Vagina (tissue), 2 donors: ENCODE results near the gene SLC43A1. TPM values are rescaled to one million over a fixed set of nuclear protein-coding genes. Genes with fewer than 3 reads are reported as not detected.
A peak's percentile ranks its signal among the peaks of the same experiment; 100 is the strongest.
"Not testable (repeated sequence)": the region's sequence is repeated elsewhere in the genome, so short reads cannot be mapped to it uniquely, and the experiment has no call there.

Source experiments
- DNase-seq, 2 donors: peaks; one replicate each; pipeline ENCODE4 v3.0.0-alpha.2; 2017; ENCODE audit errors: extremely low spot score in 2 of 2
- H3K27ac ChIP-seq: fragments of 200-600 bp; sonication (generic); one replicate; pipeline ENCODE4 v1.5.1; 2019
- H3K27me3 ChIP-seq: fragments of 200-600 bp; sonication (generic); one replicate; pipeline ENCODE4 v1.5.1; 2019
- H3K36me3 ChIP-seq, 2 donors: fragments of 200-600 bp; sonication (generic); one replicate each; pipeline ENCODE4 v1.5.1; 2017 to 2019
- H3K4me1 ChIP-seq: fragments of 200-600 bp; sonication (generic); one replicate; pipeline ENCODE4 v1.5.1; 2019
- H3K4me3 ChIP-seq, 2 donors: fragments of 200-600 bp; sonication (generic); 1 replicate in 1 of 2; 2 replicates in 1 of 2; pipeline ENCODE4 v1.5.1; 2016 to 2019
- H3K9me3 ChIP-seq: fragments of 200-600 bp; sonication (generic); one replicate; pipeline ENCODE4 v1.5.1; 2019
- POLR2A ChIP-seq, 2 donors: fragments of 450-650 bp; IDR thresholded peaks; one replicate each; pipeline ENCODE4 v1.6.1; 2017; ENCODE audit warnings: antibody characterized with exemption in 2 of 2, mild to moderate bottlenecking in 2 of 2, moderate library complexity in 2 of 2
- POLR2AphosphoS5 ChIP-seq, 2 donors: sonication (generic); formaldehyde crosslinking; IDR thresholded peaks; one replicate each; pipeline ENCODE4 v1.9.0; 2017; ENCODE audit warnings: antibody characterized with exemption in 2 of 2, mild to moderate bottlenecking in 2 of 2, low read depth in 1 of 2; ENCODE audit not compliant: insufficient read depth in 1 of 2
- intact Hi-C: fragments of 100-400 bp; cut with DNase I; formaldehyde crosslinking; loops from one replicate; pipeline ENCODE4 v1.15.1; 2023
- total RNA-seq: library from RNA; depleted of rRNA; stranded (reverse); fragments of >200 nt; gene quantifications from one replicate; pipeline ENCODE4 v1.2.3, GENCODE V29; 2016
- TF ChIP-seq, protein P1 (sequence below), 3 experiments: fragments of 450-650 bp in 2 of 3; fragments of 200-600 bp in 1 of 3; sonication (generic) in 1 of 3; IDR thresholded peaks; one replicate each; pipeline ENCODE4 v1.5.1; 2017 to 2019; ENCODE audit warnings: antibody characterized with exemption in 3 of 3, mild to moderate bottlenecking in 2 of 3, moderate library complexity in 2 of 3

SLC43A1 gene
- total RNA-seq, 1 donor from 2014 or later = 22.6 TPM

DNA sequence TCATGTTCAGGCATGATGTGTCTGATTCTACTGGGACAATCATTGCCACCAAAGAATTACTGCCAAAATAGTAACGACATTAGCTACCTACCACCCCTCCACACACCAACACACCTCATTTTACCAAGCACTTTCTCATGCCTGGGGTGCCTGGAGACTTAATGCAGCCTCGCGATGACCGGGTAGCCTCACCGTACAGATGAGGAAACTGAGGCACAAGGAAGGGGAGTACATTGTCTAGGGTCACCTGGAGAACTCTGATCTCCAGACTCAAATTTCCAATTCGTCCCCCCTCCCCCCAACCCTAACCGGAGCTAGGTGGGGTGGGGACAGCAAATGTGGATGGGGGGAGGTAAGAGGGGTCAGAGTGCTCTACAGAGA, 57.9 kb downstream of the SLC43A1 start:
- no peak for DNase-seq
- intact Hi-C loops = loop anchor here (2.0 to 10.0 kb wide), 2 partner anchors 69 to 187 kb away; partner anchors contain the start of gene YPEL4
- no peaks in the 10 kb centered on the region for H3K9me3 ChIP-seq
- H3K36me3 ChIP-seq = no peaks in the 10 kb centered on the region
- H3K27me3 ChIP-seq = no peaks in the 10 kb centered on the region
- no peak for TF ChIP-seq POLR2AphosphoS5 (IDR thresholded peaks at IDR 0.05; ENCODE audit: insufficient read depth in 1 of 2, low read depth in 1 of 2)
- TF ChIP-seq POLR2A (IDR thresholded peaks at IDR 0.05) = no peak
- TF ChIP-seq, protein P1, sequence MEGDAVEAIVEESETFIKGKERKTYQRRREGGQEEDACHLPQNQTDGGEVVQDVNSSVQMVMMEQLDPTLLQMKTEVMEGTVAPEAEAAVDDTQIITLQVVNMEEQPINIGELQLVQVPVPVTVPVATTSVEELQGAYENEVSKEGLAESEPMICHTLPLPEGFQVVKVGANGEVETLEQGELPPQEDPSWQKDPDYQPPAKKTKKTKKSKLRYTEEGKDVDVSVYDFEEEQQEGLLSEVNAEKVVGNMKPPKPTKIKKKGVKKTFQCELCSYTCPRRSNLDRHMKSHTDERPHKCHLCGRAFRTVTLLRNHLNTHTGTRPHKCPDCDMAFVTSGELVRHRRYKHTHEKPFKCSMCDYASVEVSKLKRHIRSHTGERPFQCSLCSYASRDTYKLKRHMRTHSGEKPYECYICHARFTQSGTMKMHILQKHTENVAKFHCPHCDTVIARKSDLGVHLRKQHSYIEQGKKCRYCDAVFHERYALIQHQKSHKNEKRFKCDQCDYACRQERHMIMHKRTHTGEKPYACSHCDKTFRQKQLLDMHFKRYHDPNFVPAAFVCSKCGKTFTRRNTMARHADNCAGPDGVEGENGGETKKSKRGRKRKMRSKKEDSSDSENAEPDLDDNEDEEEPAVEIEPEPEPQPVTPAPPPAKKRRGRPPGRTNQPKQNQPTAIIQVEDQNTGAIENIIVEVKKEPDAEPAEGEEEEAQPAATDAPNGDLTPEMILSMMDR (IDR thresholded peaks at IDR 0.05) = no peak
- H3K27ac ChIP-seq = no peak overlapping the region
- no peak overlapping the region for H3K4me3 ChIP-seq
- peaks cover 39% of the 10 kb centered on the region for H3K4me1 ChIP-seq

DNA sequence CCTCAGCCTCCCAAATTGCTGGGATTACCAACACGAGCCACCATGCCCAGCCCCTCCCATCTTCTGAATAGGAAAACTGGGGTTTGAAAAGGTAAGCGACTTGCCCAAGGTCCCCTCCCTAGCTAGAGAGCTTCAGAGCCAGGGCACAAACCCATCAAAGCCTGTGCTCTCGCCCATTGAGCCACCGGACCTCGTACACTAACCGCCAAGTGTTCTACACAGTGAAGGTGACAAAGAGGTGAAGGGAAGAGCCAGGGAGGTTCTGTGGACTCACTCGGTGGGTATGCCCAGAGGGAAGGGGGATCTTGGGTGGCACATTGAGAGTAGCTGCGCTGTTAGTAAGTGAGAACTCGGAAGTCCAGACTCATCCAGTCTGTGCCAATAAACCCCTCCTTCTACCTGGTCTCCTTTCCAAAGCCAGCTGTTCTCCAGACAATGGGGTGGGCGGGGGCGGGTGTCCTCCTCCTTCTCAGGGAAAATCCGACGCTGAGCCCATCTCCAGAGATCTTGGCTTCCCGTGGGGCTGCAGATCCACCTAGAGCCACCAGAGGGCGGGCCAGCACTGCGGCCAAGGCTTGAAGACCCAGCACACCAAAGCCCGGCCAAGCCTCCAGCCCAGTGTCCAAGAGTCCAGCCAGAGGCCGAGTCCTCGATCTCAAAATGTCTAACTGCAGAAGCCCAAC, 58.4 kb downstream of the SLC43A1 start:
- peaks cover 39% of the 10 kb centered on the region for H3K4me1 ChIP-seq
- H3K9me3 ChIP-seq = no peaks in the 10 kb centered on the region
- no peaks in the 10 kb centered on the region for H3K27me3 ChIP-seq
- TF ChIP-seq, protein P1 (IDR thresholded peaks at IDR 0.05) = peak; percentile 90 to 98 (median 94)
- TF ChIP-seq POLR2AphosphoS5 (IDR thresholded peaks at IDR 0.05; ENCODE audit: insufficient read depth in 1 of 2, low read depth in 1 of 2) (peak in 1 of 2 donors; percentile 24), POLR2A (IDR thresholded peaks at IDR 0.05) (no peak)
- H3K36me3 ChIP-seq = no peaks in the 10 kb centered on the region
- intact Hi-C loops = loop anchor here (10.0 kb wide), 1 partner anchor 188 kb away; the partner anchor contains the start of gene YPEL4
- no peak overlapping the region for H3K27ac ChIP-seq
- no peak for DNase-seq
- no peak overlapping the region for H3K4me3 ChIP-seq

DNA sequence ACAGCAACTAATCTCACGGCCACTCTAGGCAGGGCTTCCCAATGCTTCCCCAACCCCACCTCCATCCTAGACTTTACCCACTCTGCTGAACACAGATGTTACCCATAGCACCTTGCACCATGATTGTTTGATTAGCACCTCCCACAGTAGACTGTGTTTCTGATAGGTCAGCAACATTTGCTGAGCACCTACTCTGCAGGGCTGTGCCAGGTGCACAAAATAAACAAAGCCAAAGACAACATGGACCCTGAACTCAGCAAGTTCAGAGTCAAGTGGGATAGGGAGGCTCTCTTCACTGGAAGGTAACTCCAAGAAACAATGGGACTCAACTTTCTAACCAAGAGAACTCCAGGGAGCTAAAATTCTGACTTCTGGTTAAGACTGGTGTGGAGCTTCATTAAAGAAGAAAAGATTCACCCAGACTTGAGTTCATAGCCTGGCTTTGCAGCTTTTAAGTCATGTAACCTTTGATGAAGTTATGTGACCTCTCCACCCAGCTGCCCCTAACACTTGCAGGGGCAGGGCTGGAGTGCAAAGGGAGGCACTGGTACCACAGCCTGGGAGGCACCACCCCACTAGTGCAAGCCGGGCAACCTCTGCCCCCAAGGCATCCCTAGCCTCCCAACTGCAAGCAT, 61.8 kb downstream of the SLC43A1 start:
- H3K27ac ChIP-seq = no peak overlapping the region
- TF ChIP-seq POLR2A (IDR thresholded peaks at IDR 0.05) (no peak), POLR2AphosphoS5 (IDR thresholded peaks at IDR 0.05; ENCODE audit: insufficient read depth in 1 of 2, low read depth in 1 of 2) (no peak)
- TF ChIP-seq, protein P1 (IDR thresholded peaks at IDR 0.05) = no peak
- H3K36me3 ChIP-seq = no peaks in the 10 kb centered on the region
- DNase-seq = no peak
- intact Hi-C loops = loop anchor here (10.0 kb wide), 1 partner anchor 191 kb away; the partner anchor contains the start of gene YPEL4
- H3K9me3 ChIP-seq = no peaks in the 10 kb centered on the region
- no peak overlapping the region for H3K4me3 ChIP-seq
- H3K4me1 ChIP-seq = peaks cover 14% of the 10 kb centered on the region
- no peaks in the 10 kb centered on the region for H3K27me3 ChIP-seq

DNA sequence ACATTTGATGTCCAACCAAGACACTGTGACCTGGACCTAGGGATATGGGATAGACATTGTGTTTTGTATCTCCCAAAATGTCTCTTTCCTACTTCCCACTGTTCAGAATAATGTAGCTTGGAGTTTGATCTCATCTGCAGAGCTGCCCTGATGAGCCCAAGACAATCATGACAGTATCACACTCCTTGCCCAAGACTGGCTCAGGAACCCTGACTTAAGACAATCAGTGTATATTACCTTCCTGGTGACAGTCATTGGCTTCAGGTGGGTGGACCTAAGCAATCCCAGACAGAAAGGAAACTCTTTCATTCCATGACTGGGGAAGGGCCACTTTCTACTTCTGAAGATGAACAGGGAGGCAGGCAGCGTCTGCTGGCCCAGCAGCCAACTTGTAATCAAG, 69.4 kb downstream of the SLC43A1 start:
- Histone ChIP-seq H3K9me3 (no peaks in the 10 kb centered on the region), H3K27ac (no peak overlapping the region), H3K27me3 (no peaks in the 10 kb centered on the region), H3K4me1 (no peaks in the 10 kb centered on the region), H3K4me3 (no peak overlapping the region), H3K36me3 (no peaks in the 10 kb centered on the region)
- TF ChIP-seq POLR2A (IDR thresholded peaks at IDR 0.05) = no peak
- TF ChIP-seq POLR2AphosphoS5 (IDR thresholded peaks at IDR 0.05; ENCODE audit: insufficient read depth in 1 of 2, low read depth in 1 of 2) = no peak
- TF ChIP-seq, protein P1 (IDR thresholded peaks at IDR 0.05) = no peak
- no peak for DNase-seq
- intact Hi-C loops = no loop called here

DNA sequence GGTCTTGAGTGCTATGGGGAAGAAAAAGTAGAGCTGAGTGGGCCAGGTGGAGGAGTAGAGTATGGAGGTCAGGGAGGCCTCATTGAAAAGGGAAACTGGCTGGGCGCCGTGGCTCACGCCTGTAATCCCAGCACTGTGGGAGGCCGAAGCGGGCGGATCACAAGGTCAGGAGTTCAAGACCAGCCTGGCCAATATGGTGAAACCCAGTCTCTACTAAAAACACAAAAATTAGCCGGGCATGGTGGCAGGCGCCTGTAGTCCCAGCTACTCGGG, 70.4 kb downstream of the SLC43A1 start:
- H3K27me3 ChIP-seq, DNase-seq, H3K4me3 ChIP-seq, H3K9me3 ChIP-seq, intact Hi-C loops, H3K36me3 ChIP-seq, H3K4me1 ChIP-seq: not testable (repeated sequence)
- H3K27ac ChIP-seq = peak overlapping the region; percentile 36
